Loucy (cell line): Measurements from ENCODE around the gene SLF2.

ENCODE experiments used
- H2AFZ ChIP-seq: fragments of 200-600 bp; sonication (generic); 2 replicates; pipeline ENCODE4 v1.6.0; 2016; ENCODE audit warnings: antibody characterized with exemption, mild to moderate bottlenecking, low read length, moderate library complexity
- H3F3A ChIP-seq: fragments of 200-600 bp; 2 replicates; pipeline ENCODE4 v1.6.0; 2016; ENCODE audit warnings: antibody characterized with exemption, low read depth, mild to moderate bottlenecking
- H3K27me3 ChIP-seq: fragments of 200-600 bp; sonication (generic); 2 replicates; pipeline ENCODE4 v1.6.1; 2014; ENCODE audit warnings: low read length, mild to moderate bottlenecking; ENCODE audit not compliant: insufficient read depth, poor library complexity, severe bottlenecking
- H3K36me3 ChIP-seq: fragments of 200-600 bp; sonication (generic); 2 replicates; pipeline ENCODE4 v1.6.1; 2016; ENCODE audit warnings: low read length; ENCODE audit not compliant: insufficient read depth
- H3K4me1 ChIP-seq: fragments of 200-600 bp; sonication (generic); 2 replicates; pipeline ENCODE4 v1.5.1; 2014; ENCODE audit warnings: low read length, mild to moderate bottlenecking; ENCODE audit not compliant: insufficient read depth, poor library complexity, severe bottlenecking
- H3K4me2 ChIP-seq: fragments of 200-600 bp; sonication (generic); 2 replicates; pipeline ENCODE4 v1.6.0; 2014; ENCODE audit warnings: antibody characterized with exemption, low read length, low read depth, mild to moderate bottlenecking; ENCODE audit not compliant: poor library complexity, severe bottlenecking
- H3K4me3 ChIP-seq: fragments of 200-600 bp; sonication (generic); 2 replicates; pipeline ENCODE4 v1.5.1; 2014; ENCODE audit warnings: low read length, mild to moderate bottlenecking, mixed read lengths; ENCODE audit not compliant: poor library complexity, severe bottlenecking
- H3K79me2 ChIP-seq: fragments of 200-600 bp; sonication (generic); 2 replicates; pipeline ENCODE4 v1.6.1; 2014; ENCODE audit warnings: low read length; ENCODE audit not compliant: insufficient read depth
- H3K9ac ChIP-seq: fragments of 200-600 bp; sonication (generic); 2 replicates; pipeline ENCODE4 v1.6.0; 2014; ENCODE audit warnings: mild to moderate bottlenecking, low read depth, low read length, moderate library complexity; ENCODE audit not compliant: poor library complexity, severe bottlenecking
- H3K9me2 ChIP-seq: fragments of 200-600 bp; sonication (generic); replicated peaks from 2 replicates; pipeline ENCODE4 v1.6.1; 2016; ENCODE audit warnings: low read depth, low read length, mixed read lengths
- H3K9me3 ChIP-seq: fragments of 200-600 bp; sonication (generic); 2 replicates; pipeline ENCODE4 v1.6.1; 2014; ENCODE audit warnings: mild to moderate bottlenecking, antibody characterized with exemption, low read length, low read depth; ENCODE audit not compliant: insufficient read depth
- H4K20me1 ChIP-seq: fragments of 200-600 bp; sonication (generic); 2 replicates; pipeline ENCODE4 v1.6.0; 2014; ENCODE audit warnings: antibody characterized with exemption, low read length, mild to moderate bottlenecking; ENCODE audit not compliant: insufficient read depth, poor library complexity, severe bottlenecking
- CTCF ChIP-seq: fragments of 200-600 bp; sonication (generic); conservative IDR thresholded peaks from 2 replicates; pipeline ENCODE4 v1.5.1; 2014; ENCODE audit warnings: mild to moderate bottlenecking, antibody characterized with exemption, low read length
- EZH2phosphoT487 ChIP-seq: fragments of 200-600 bp; IDR thresholded peaks from 2 replicates; pipeline ENCODE4 v1.6.1; 2018; ENCODE audit warnings: antibody characterized with exemption, mild to moderate bottlenecking, moderate library complexity, borderline replicate concordance

The SLF2 gene

GRCh38 chr10:101007099-101007711, 94.4 kb downstream of the SLF2 start:
- H3K9ac ChIP-seq = no peak overlapping the region
- H4K20me1 ChIP-seq = peaks cover 4% of the 10 kb centered on the region
- H3K4me1 ChIP-seq = peaks cover under 1% of the 10 kb centered on the region
- no peaks in the 10 kb centered on the region for H3K9me2 ChIP-seq
- H3K36me3 ChIP-seq = peaks cover 12% of the 10 kb centered on the region; the same call in 1 of the 2 replicates
- H3K79me2 ChIP-seq = peaks cover 10% of the 10 kb centered on the region; the same call in 1 of the 2 replicates
- H3F3A ChIP-seq = no peaks in the 10 kb centered on the region
- no peaks in the 10 kb centered on the region for H3K9me3 ChIP-seq
- no peaks in the 10 kb centered on the region for H3K27me3 ChIP-seq
- no peak overlapping the region for H3K4me2 ChIP-seq
- no peak overlapping the region for H3K4me3 ChIP-seq
- no peak for TF ChIP-seq EZH2phosphoT487
- no peak for TF ChIP-seq CTCF
- H2AFZ ChIP-seq = no peak overlapping the region

- Histone ChIP-seq H3K9ac (no peak overlapping the region), H3K4me2 (no peak overlapping the region), H3K79me2 (peaks cover under 1% of the 10 kb centered on the region; the same call in 1 of the 2 replicates), H3K36me3 (peaks cover 12% of the 10 kb centered on the region; the same call in 1 of the 2 replicates), H3K9me3 (no peaks in the 10 kb centered on the region), H3K27me3 (no peaks in the 10 kb centered on the region), H4K20me1 (no peaks in the 10 kb centered on the region), H2AFZ (no peak overlapping the region), H3K9me2 (no peaks in the 10 kb centered on the region), H3F3A (no peaks in the 10 kb centered on the region), H3K4me1 (no peaks in the 10 kb centered on the region), H3K4me3 (no peak overlapping the region)
- TF ChIP-seq EZH2phosphoT487 (no peak), CTCF (no peak)
Measured at GRCh38 chr10:101007915-101008822, 95.4 kb downstream of the SLF2 start.

- Histone ChIP-seq H3K9me3 (no peaks in the 10 kb centered on the region), H3K9me2 (no peaks in the 10 kb centered on the region), H3K36me3 (peaks cover 12% of the 10 kb centered on the region; the same call in 1 of the 2 replicates), H3K4me1 (no peaks in the 10 kb centered on the region), H4K20me1 (no peaks in the 10 kb centered on the region), H3K9ac (no peak overlapping the region), H3K4me2 (no peak overlapping the region), H3F3A (no peaks in the 10 kb centered on the region), H3K4me3 (no peak overlapping the region), H3K79me2 (no peaks in the 10 kb centered on the region; the same call in 1 of the 2 replicates), H2AFZ (no peak overlapping the region), H3K27me3 (no peaks in the 10 kb centered on the region)
- TF ChIP-seq CTCF (no peak), EZH2phosphoT487 (no peak)
Measured at GRCh38 chr10:101008823-101009423, 96.2 kb downstream of the SLF2 start.
